GM21447 (cell line): Measurements from ENCODE around the gene NLGN1.

Source experiments
- ATAC-seq: cut with Tn5 transposase; IDR thresholded peaks from one replicate; pipeline ENCODE4 v1.9.1; 2021; ENCODE audit not compliant: unreplicated experiment

Gene NLGN1

GRCh38 chr3:173892547-173892946 lies 495.0 kb downstream of the NLGN1 start:
- no peak for ATAC-seq

GRCh38 chr3:173893066-173893465 lies 495.5 kb downstream of the NLGN1 start:
- no peak for ATAC-seq

DNA sequence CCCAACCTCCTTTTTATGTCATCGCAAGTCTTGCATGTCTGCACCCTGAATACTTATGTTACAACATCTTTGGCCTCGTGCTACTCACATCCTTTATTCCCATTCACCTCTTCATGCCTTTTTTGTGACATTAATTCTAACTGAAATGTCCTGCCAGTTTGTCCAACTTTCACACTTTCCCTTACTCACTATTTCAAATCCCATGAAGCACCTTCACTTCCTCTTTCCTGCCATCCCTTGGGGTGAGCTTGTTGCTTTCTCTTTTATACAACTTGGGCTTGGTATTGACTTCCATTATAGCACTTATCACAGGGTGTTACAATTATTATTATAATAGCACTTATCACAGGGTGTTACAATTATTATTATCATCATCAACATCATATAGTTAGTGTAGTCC lies 496.3 kb downstream of the NLGN1 start:
- ATAC-seq: no peak

GRCh38 chr3:173897631-173898030 lies 500.1 kb downstream of the NLGN1 start:
- no peak for ATAC-seq

- no peak for ATAC-seq
These were observed 504.1 kb downstream of the NLGN1 start for GRCh38 chr3:173901649-173902048.

GRCh38 chr3:173902401-173902800 lies 504.9 kb downstream of the NLGN1 start:
- ATAC-seq: no peak

DNA sequence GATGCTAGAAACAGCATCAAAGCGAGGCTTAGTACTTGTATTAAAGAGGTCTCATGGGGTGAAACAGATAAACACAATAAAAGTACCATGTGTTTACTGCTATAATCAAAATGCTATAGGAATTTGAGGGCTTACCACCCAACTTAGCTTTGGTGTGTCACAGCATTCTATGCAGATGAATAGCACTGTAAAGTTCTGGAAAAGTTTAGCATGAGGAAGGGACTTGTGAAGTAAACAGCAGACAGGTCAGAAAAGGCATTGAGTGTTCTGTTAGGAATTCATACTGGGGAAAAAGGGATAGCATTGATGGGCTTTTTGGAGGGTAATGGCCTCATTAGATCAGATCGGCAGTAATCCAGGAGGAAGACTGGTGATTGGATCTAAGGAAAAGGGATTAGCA lies 505.3 kb downstream of the NLGN1 start:
- ATAC-seq: no peak

DNA sequence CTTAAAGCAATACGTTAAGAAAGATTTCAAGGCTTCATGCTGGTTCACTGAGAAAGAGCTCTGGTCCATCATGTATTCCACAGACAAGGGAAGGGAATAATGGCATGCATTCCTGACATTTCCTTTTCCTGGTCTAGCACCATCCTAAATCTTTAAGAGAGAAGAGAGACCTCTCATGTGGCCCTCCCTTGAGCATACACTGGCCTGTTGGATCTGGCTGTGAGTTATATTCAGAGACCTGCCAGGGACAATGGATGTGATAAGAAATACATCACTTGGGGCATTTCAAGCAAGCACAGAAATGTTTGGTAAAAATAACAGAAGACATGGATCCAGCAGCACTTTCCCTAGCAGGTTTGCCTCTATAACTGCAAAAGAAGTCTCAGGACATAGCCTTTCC lies 507.8 kb downstream of the NLGN1 start:
- ATAC-seq: no peak

- no peak for ATAC-seq
These were observed 513.9 kb downstream of the NLGN1 start for GRCh38 chr3:173911446-173911845.

DNA sequence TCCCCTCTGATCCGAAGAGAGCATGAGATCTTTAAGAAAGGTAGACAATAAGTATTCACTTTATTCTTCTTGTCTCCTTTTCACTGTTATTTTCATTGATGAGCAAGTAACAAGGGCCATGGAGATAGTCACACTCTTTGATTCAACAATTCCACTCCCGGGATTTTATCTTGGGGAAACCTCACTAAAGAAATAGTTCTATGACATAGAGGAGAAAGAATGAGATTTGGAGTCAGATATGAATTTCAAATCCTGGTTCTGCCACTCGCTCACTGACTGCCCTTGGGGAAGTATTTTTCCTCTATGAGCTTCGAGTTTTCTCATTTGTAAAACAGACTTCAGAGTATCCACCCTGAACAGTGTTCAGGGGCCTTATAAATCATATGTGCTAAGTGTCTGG lies 514.6 kb downstream of the NLGN1 start:
- no peak for ATAC-seq

GRCh38 chr3:173913397-173913796 lies 515.9 kb downstream of the NLGN1 start:
- ATAC-seq: no peak

DNA sequence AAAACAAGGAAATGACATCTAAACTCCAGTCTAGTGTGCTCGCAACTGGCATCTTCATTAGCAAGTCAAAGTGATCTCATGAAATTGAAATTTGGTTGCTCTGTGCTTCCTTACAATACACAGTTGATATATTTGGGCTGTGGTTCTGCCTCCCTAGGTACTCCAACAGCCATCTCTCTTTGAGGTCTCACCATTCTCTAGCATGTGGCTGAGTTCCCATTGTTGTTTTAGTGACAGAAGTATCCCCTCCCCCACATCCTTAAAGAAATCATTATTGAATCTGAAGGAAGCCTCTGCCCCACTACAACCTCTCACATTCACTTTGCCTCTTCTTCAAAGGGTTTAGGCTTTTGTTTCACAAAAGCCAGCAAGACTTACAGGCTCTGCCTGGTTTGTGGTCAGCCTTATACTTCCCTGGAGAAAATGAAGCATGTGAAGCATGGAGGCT lies 516.5 kb downstream of the NLGN1 start:
- ATAC-seq: no peak

GRCh38 chr3:173916799-173917198 lies 519.3 kb downstream of the NLGN1 start:
- ATAC-seq: no peak

DNA sequence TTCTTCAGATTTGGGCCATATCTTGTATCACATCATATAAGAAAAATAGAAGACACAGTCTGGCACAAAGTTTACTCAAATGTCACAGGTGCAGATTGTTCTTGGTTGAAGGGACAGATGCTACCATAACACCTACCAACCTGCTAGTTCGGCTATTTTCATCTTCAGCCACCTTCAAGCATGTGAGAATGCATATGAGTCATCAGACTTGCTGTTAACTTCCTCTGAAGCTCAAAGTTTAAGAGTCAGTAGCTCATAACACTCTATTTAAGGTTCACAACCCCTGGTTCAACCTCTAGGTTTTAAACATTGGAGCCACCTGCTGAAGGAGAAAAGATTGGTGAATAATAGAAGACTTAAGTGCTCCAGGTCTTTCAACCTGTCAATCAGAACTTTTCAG lies 522.8 kb downstream of the NLGN1 start:
- ATAC-seq: no peak

- no peak for ATAC-seq
These were observed 524.2 kb downstream of the NLGN1 start for GRCh38 chr3:173921732-173922131.

DNA sequence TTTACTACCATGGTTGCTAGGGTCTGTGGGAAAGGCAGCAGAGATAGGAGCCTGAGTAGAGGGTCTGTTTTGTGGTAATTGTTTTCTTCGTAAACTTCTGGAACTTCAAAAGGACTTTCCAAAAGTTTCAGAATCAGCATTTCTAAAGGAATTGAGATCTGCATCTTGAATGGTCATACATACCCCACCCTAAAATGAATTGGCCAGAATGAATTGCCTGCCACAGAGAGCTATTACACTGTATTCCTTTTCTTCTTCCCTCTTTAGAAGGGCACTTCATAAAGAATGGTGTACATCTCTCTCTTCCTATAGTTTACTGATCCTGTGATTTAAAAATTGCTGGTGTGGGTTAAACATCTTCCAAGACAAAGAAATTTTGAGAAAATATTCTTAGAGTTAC lies 525.7 kb downstream of the NLGN1 start:
- ATAC-seq: no peak

DNA sequence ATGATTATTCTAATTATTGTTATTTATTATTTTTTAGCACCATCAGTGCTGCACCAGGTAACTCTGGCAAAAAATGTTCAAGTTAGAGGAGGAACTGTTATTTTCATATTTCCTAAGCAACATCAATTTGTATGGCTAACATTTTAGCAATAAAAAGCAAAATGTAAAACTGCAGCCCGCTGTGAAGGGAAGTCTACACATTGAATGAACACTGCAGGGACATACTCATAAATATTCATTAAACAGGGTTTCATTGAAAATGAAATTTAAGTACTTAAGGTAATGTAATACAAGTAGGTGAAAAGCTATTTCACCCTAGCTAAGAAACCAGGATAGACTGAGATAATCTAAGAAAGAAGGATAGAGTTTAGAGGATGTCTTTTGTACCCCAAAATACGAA lies 532.7 kb downstream of the NLGN1 start:
- ATAC-seq: no peak

DNA sequence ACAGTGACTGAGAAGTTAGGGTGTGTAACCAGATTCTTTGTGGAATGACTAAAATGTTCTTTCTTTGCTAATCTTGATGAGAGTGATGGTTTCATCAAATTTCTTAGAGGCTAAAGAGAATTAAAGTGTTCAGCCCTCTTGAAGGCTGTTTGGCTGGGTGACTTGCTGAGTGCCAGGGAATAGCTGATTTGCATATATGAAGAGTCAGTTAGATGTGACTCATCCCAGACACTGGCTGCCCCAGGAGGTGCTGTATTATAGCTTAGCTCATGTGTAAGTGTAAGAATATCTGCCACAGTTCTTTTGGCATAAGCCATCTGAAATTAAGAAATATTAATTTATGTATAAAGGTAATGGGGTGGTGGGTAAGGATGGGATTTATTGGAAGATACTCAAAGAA lies 535.1 kb downstream of the NLGN1 start:
- ATAC-seq: no peak

- ATAC-seq: no peak
These were observed 535.6 kb downstream of the NLGN1 start for GRCh38 chr3:173933113-173933512.

DNA sequence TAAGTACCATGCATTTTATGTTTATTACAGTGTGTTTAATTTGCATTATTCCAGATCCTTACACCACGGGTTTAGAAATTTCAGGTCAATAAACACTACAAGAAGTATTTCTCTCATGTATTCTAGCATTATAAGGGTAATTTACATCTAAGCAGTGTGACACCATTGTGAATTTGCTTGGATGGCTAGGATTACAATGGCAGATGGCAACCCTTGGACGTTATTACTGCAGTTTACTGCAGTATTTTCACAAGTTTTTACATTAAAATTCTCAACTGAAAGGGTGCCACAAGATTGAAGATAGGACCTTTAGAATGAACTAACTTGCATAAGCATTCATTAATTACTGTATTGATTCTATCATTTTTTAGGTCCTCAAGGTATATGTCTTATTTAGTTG lies 538.8 kb downstream of the NLGN1 start:
- no peak for ATAC-seq

DNA sequence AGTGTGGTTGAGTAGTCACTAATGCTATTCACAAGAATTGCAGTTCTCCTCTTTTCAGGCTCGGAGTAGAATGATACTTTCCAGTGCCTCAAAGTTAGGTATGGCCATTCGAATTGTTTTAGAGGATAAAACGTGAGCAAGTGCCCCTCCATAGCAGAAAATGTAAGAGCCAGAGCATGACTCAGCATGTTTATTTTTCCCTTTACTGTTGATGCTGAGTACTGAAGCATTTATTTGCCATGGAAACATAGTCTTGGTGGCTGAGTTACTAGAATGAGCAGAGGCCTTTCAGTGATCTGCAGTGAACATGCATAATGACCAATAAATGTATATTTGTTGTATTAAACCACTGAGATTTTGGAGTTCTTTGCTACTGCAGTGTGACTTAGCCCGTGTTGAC lies 540.6 kb downstream of the NLGN1 start:
- ATAC-seq: no peak

GRCh38 chr3:173938616-173939015 lies 541.1 kb downstream of the NLGN1 start:
- no peak for ATAC-seq

- ATAC-seq: no peak
These were observed 541.8 kb downstream of the NLGN1 start for GRCh38 chr3:173939331-173939730.

DNA sequence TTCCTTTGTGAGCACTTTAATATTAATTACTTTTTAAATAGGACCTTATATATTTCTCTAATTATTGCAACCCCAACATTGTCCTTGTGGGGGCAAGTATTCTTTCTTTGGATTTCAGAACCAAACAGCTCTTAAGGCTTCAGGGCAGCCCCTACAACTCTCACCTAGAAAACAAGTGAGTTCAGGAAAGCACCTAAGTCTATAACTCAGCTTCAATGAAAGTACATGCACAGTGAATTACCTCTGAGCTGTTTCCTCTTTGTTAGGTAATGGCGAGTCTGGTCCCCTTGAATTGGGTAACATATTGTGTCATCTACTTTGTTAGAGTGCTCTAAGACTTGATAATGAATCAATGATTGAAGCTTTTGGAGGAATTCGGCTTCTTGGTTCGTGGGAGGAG lies 545.7 kb downstream of the NLGN1 start:
- no peak for ATAC-seq
